AG04449 (cell line): ENCODE measurements around the gene ABCC12.

ENCODE experiments used
- CTCF ChIA-PET: fragments of 350-600 bp; formaldehyde crosslinking; extraction: SDS; loops from one replicate; lab custom pipeline; 2021; ENCODE audit warnings: antibody characterized with exemption; lab: Yijun Ruan, JAX
- POLR2A ChIA-PET: fragments of 400-600, 350-600 bp; formaldehyde crosslinking; extraction: SDS; loops from one replicate; lab custom pipeline; 2020; ENCODE audit warnings: antibody characterized with exemption, inconsistent platforms; lab: Yijun Ruan, JAX
- DNase-seq: peaks from one replicate; pipeline ENCODE4 v3.0.0-alpha.2; 2010; ENCODE audit warnings: low read depth, low spot score
- H3K4me3 ChIP-seq: 2 replicates; pipeline ENCODE4 v1.5.1; 2011; ENCODE audit warnings: low read depth, mild to moderate bottlenecking, control low read depth, low read length
- TF ChIP-seq, protein P1 (sequence below): IDR thresholded peaks from one replicate; pipeline ENCODE4 v1.5.1; 2011; ENCODE audit warnings: mild to moderate bottlenecking, moderate library complexity, low read length, control low read depth, inconsistent platforms; ENCODE audit not compliant: insufficient read depth; ENCODE audit errors: missing control alignments

The ABCC12 gene

GRCh38 chr16:48118841-48119240, 37.0 kb downstream of the ABCC12 start:
- POLR2A ChIA-PET: no interaction called here
- TF ChIP-seq, protein P1, sequence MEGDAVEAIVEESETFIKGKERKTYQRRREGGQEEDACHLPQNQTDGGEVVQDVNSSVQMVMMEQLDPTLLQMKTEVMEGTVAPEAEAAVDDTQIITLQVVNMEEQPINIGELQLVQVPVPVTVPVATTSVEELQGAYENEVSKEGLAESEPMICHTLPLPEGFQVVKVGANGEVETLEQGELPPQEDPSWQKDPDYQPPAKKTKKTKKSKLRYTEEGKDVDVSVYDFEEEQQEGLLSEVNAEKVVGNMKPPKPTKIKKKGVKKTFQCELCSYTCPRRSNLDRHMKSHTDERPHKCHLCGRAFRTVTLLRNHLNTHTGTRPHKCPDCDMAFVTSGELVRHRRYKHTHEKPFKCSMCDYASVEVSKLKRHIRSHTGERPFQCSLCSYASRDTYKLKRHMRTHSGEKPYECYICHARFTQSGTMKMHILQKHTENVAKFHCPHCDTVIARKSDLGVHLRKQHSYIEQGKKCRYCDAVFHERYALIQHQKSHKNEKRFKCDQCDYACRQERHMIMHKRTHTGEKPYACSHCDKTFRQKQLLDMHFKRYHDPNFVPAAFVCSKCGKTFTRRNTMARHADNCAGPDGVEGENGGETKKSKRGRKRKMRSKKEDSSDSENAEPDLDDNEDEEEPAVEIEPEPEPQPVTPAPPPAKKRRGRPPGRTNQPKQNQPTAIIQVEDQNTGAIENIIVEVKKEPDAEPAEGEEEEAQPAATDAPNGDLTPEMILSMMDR: no peak

DNA sequence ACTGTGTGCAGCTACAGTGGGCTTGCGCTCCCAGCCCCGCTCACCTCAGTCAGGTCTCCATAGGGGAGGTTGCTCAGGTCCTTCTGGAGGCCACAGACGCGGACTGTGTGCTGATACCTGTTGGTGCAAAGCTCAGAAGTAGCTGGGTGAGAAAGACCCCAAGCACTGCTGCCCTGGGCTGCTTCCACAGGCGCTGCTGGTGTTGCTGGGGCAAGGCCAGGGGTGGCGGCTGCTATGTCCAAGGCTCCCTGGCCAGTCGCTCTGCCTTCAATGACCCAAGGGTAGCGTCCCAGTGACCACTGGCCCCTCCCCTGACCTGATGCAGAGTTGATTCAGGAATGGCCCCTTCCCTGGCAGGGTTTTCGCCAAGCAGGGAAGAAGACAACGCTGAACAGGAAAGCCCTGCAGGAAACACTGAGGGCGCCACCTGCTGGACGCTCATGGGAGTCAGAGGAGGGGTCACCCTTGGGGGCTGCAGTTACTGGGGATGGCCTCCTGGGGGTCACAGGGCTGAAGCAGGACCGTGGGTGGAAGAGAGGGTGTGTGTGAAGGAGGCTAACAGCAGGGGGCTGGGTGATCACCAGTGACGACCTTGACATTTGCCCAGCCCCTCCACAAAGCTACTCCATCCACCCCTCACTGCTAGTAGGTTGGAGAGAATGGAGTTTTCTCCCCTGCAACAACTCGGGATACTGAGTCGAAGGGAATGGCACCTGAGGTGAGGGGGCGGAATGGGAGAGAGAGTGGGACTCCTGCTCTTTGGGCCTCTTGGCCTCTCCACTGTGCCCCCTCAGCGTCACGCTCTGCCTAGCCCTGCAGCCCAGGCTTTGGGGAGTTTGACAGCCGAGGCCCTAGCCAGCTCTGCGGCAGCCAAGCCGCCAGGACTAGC, 38.3 kb downstream of the ABCC12 start:
- H3K4me3 ChIP-seq: no peak overlapping the region
- POLR2A ChIA-PET: no interaction called here
- no peak for DNase-seq
- TF ChIP-seq, protein P1: peak; percentile 88
- CTCF ChIA-PET: interaction anchor here (0.5 to 1.9 kb wide), 11 partner anchors 9 to 977 kb away, joined by 3 to 7 read pairs (median 4); no protein-coding TSS in a partner anchor

More at GRCh38 chr16:48118841-48119240, 37.0 kb downstream of the ABCC12 start:
- H3K4me3 ChIP-seq: no peak overlapping the region
- CTCF ChIA-PET: interaction anchor here (0.8 to 1.4 kb wide), 2 partner anchors 14 to 16 kb away, joined by 3 to 7 read pairs; no protein-coding TSS in a partner anchor
- no peak for DNase-seq

DNA sequence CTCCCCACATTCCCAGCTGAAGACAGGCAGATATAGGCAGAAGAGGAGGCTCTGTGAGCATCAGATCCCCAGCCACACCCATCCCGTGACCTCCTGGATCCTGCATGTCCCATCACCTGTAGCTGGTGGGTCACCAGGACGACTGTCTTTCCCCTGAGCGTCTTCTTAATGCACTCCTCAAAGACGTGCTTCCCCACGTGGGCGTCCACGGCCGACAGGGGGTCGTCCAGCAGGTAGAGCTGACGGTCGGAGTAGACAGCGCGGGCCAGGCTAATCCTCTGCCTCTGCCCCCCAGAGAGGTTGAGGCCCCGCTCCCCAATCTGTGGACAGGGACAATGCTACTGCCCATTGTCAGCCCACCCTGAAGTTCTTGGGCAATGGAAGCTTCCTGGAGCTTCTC, 40.5 kb downstream of the ABCC12 start:
- ChIA-PET POLR2A (no interaction called here), CTCF (interaction anchor here (1.1 to 1.9 kb wide), 3 partner anchors 11 to 973 kb away, joined by 3 to 7 read pairs (median 5); no protein-coding TSS in a partner anchor)
- DNase-seq: no peak
- TF ChIP-seq, protein P1: no peak
- H3K4me3 ChIP-seq: no peak overlapping the region

GRCh38 chr16:48114410-48114809, 41.4 kb downstream of the ABCC12 start:
- POLR2A ChIA-PET: no interaction called here
- no peak for DNase-seq
- TF ChIP-seq, protein P1: no peak
- CTCF ChIA-PET: interaction anchor here (1.1 to 2.2 kb wide), 3 partner anchors 25 to 972 kb away, joined by 3 to 9 read pairs (median 3); no protein-coding TSS in a partner anchor
- H3K4me3 ChIP-seq: no peak overlapping the region

DNA sequence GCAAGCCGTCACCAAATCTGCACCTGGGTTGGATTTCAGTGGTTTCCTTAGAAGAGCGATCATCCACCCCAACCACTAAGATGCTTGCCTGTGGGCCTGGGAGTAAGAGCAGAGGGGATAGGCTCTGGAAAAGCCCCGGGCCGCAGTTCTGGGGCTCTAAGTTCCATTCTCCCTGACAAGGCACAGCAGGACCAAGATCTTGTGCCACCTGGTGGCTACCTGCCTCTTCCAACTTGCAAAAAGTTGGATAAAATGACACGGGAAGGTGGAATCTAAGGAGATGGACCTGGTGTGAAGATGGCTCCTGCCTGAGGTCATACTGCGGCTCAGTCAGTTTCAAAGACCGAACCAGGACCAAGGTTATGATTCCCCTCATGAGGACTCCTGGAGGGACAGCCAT, 42.3 kb downstream of the ABCC12 start:
- H3K4me3 ChIP-seq: no peak overlapping the region
- TF ChIP-seq, protein P1: peak; percentile 2
- ChIA-PET CTCF (interaction anchor here (1.3 to 2.2 kb wide), 5 partner anchors 24 to 972 kb away, joined by 3 to 9 read pairs (median 4); partner anchors contain the start of gene NETO2), POLR2A (interaction anchor here (1.8 kb wide), 1 partner anchor 10 kb away, joined by 4 read pairs; no protein-coding TSS in a partner anchor)
- no peak for DNase-seq

DNA sequence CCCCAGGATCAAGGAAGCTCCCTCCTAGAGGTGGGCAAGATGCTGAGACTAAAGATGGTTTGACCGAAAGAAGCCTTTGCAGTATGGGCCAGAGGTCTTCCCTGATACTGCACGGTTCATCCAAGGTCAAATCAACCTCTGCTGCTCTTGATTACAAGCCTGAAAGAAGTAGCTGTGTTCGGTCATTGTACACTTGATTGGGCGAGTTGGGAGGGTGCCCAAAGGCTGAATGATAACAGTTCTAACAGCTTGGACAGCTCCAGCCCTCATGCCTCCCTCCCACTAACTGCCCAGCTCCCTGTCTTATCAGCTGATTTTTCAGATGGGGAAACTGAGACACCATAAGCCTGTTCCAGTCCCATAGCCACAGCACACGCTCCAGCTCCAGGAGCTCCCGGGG, 42.8 kb downstream of the ABCC12 start:
- no peak for DNase-seq
- ChIA-PET CTCF (interaction anchor here (1.3 to 2.2 kb wide), 5 partner anchors 24 to 971 kb away, joined by 3 to 9 read pairs (median 4); partner anchors contain the start of gene NETO2), POLR2A (interaction anchor here (0.6 to 1.8 kb wide), 2 partner anchors 10 to 15 kb away, joined by 3 to 4 read pairs; no protein-coding TSS in a partner anchor)
- H3K4me3 ChIP-seq: no peak overlapping the region
- TF ChIP-seq, protein P1: no peak
